ENCODE results near the gene STAC2. TPM values are rescaled to one million over a fixed set of nuclear protein-coding genes. Genes with fewer than 3 reads are reported as not detected.
A peak's percentile ranks its signal among the peaks of the same experiment; 100 is the strongest.

The STAC2 gene
- polyA plus RNA-seq, 1 experiment: not detected

- Histone ChIP-seq H3K4me3 (ENCODE audit: low read depth, low read length) (no peak overlapping the region), H3K36me3 (ENCODE audit: control insufficient read depth, insufficient read depth, low read length) (no peaks in the 10 kb centered on the region), H3K27me3 (ENCODE audit: control insufficient read depth, insufficient read depth, low read length) (peaks cover 2% of the 10 kb centered on the region; the same call in 1 of the 2 replicates)
- ChIA-PET POLR2A (interaction anchor here (0.8 kb wide), 1 partner anchor 15 kb away, joined by 3 read pairs; no protein-coding TSS in a partner anchor), CTCF (interaction anchor here (1.0 to 19.8 kb wide), 10 partner anchors 7 to 172 kb away, joined by 3 to 438 read pairs (median 11); partner anchors contain the start of genes ARL5C and STAC2)
- no peak for DNase-seq (ENCODE audit: low read depth)
- TF ChIP-seq CTCF (IDR thresholded peaks at IDR 0.05; ENCODE audit: insufficient read depth, low read depth, low read length): no peak
These were observed 11.8 kb upstream of the STAC2 start for GRCh38 chr17:39237586-39237985.

GRCh38 chr17:39236981-39237441 is 11.3 kb upstream of the STAC2 start:
- no peak for TF ChIP-seq CTCF (IDR thresholded peaks at IDR 0.05; ENCODE audit: insufficient read depth, low read depth, low read length)
- no peaks in the 10 kb centered on the region for H3K36me3 ChIP-seq (ENCODE audit: control insufficient read depth, insufficient read depth, low read length)
- H3K4me3 ChIP-seq (ENCODE audit: low read depth, low read length): no peak overlapping the region
- POLR2A ChIA-PET: no interaction called here
- no peak for DNase-seq (ENCODE audit: low read depth)
- CTCF ChIA-PET: interaction anchor here (2.0 to 19.8 kb wide), 7 partner anchors 8 to 84 kb away, joined by 7 to 438 read pairs (median 15); partner anchors contain the start of genes ARL5C and STAC2
- peaks cover 2% of the 10 kb centered on the region; the same call in 1 of the 2 replicates for H3K27me3 ChIP-seq (ENCODE audit: control insufficient read depth, insufficient read depth, low read length)

- ChIA-PET CTCF (interaction anchor here (0.6 to 19.8 kb wide), 11 partner anchors 8 to 337 kb away, joined by 3 to 438 read pairs (median 5); partner anchors contain the start of genes ARL5C and STAC2), POLR2A (no interaction called here)
- H3K27me3 ChIP-seq (ENCODE audit: control insufficient read depth, insufficient read depth, low read length): peaks cover 2% of the 10 kb centered on the region; the same call in 1 of the 2 replicates
- DNase-seq (ENCODE audit: low read depth): no peak
- H3K36me3 ChIP-seq (ENCODE audit: control insufficient read depth, insufficient read depth, low read length): no peaks in the 10 kb centered on the region
- TF ChIP-seq CTCF (IDR thresholded peaks at IDR 0.05; ENCODE audit: insufficient read depth, low read depth, low read length): no peak
- H3K4me3 ChIP-seq (ENCODE audit: low read depth, low read length): no peak overlapping the region
These were observed 10.7 kb upstream of the STAC2 start for GRCh38 chr17:39236450-39236927.

- Histone ChIP-seq H3K36me3 (ENCODE audit: control insufficient read depth, insufficient read depth, low read length) (no peaks in the 10 kb centered on the region), H3K4me3 (ENCODE audit: low read depth, low read length) (no peak overlapping the region), H3K27me3 (ENCODE audit: control insufficient read depth, insufficient read depth, low read length) (peaks cover 2% of the 10 kb centered on the region; the same call in 1 of the 2 replicates)
- peak; percentile 71 for TF ChIP-seq CTCF (IDR thresholded peaks at IDR 0.05; ENCODE audit: insufficient read depth, low read depth, low read length)
- DNase-seq (ENCODE audit: low read depth): no peak
- CTCF ChIA-PET: interaction anchor here (0.6 to 19.8 kb wide), 12 partner anchors 9 to 338 kb away, joined by 3 to 438 read pairs (median 5); partner anchors contain the start of genes ARL5C and STAC2
- POLR2A ChIA-PET: no interaction called here
These were observed 10.1 kb upstream of the STAC2 start for GRCh38 chr17:39235555-39236449.

Measured in BJ (cell line).